Fibroblast of upper back skin (primary cell): ENCODE measurements around the gene CRYBG1.

Experiments used
- DNase-seq: peaks from one replicate; pipeline ENCODE4 v3.0.0-alpha.2; 2013

CRYBG1 gene

DNA sequence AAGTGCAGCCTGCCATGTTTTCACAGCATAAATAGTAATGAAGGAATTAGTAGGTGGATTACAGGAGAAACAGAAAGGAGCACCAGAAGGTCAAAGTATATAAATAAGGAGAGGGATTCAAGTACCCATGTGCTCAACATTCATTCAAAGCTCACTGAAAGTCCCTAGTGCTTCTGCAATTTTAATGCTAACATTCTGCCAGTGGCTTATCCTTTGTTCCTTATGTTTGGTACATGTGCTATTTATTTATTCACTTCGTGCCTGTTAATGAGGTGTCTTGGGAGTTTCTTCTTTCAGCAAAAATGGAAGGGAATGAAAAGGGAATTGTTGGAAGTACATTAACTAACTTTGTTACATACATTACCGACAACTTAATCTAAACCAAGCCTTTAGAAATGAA lies 105.7 kb downstream of the CRYBG1 start:
- no peak for DNase-seq

GRCh38 chr6:106468935-106469334 lies 108.4 kb downstream of the CRYBG1 start:
- no peak for DNase-seq

- no peak for DNase-seq
Observed at GRCh38 chr6:106469882-106470281, 109.4 kb downstream of the CRYBG1 start.

DNA sequence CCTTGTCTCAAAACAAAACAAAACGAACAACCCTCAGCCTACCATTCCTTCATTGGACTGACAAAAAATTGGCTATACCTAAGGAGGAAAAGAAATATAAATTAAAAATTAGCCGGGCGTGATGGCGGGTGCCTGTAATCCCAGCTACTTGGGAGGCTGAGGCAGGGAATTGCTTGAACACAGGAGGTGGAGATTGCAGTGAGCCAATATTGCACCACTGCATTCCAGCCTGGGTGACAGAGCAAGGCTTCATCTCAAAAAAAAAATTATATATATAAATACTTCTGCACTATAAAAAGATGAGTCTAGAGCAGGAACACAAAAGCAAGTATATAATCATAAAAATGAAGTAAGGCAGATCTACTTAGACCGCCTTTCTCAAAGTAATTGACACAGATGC lies 109.8 kb downstream of the CRYBG1 start:
- DNase-seq = peak; percentile 51

- DNase-seq = peak; percentile 22
Observed at GRCh38 chr6:106470811-106471210, 110.3 kb downstream of the CRYBG1 start.

DNA sequence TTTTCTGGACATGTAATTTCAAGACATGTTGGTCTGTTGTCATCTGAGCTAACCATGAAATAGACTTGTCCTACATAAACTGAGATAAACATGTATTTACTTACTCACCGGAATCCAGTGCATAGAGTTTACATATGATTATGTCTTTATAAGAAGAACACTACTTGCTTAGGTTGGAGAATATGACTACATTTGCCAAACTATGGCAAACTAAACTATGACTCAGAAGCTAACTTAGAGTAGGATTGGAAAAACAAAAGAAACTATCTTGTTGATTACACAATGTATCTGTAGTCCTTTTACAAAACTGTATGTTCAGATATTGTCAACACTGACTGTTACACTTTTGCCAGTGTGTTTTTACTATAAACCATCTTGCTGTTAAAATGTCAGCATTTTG lies 113.3 kb downstream of the CRYBG1 start:
- DNase-seq = peak; percentile 56

GRCh38 chr6:106474466-106474865 lies 113.9 kb downstream of the CRYBG1 start:
- no peak for DNase-seq

- DNase-seq = no peak
Observed at GRCh38 chr6:106475284-106475683, 114.8 kb downstream of the CRYBG1 start.

DNA sequence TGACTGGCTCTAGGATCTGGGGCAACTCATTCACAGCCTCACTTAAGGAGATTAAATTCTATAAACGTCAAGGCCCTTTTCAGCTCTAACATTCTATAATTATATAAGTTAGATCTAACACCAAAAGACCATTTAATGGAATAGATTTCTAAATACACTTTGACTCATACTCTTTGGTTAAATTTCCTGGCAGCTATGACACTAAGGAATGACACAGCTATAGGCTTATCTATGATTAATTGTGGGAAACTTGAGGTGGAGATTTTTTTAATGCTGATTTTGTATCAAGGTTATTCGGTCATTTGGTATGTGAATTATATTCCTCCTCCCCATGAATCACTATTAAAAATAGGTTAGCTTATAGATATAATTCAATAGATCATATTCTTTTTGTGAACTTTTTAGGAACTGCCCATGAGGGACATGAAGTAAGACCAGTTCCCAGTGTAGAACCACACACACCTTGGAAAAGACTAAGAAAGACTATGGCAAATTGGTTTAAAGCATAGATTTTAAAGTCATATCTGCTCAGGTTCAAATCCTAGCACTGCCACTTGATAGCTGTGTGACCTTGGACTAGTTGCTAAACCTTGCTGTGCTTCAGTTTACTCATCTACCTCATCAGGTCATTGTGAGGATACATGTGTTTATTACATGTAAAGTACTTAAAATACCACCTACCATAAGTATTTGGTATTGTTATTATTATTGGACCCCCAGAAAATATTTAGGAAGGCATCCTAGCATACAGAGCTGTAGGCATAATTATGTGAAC lies 116.0 kb downstream of the CRYBG1 start:
- peak; percentile 84 for DNase-seq

- DNase-seq = no peak
Observed at GRCh38 chr6:106477146-106477545, 116.6 kb downstream of the CRYBG1 start.

GRCh38 chr6:106477790-106478189 lies 117.3 kb downstream of the CRYBG1 start:
- no peak for DNase-seq

DNA sequence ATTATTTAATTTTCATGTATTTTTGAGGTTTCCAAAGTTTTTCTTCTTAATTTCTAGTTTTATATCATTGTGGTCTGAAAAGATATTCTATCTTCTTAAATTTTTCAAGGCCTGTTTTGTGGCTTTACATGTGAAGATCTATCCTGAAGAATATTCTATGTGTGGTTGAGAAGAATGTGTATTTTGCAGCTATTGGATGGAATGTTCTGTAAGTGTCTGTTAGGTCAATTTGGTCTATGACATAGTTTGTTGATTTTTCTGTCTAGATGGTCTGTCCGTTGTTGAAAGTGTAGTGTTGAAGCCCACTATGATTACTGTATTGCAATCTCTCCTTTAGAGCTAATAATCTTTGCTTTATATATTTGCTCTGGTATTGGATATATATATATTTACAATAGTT lies 125.7 kb downstream of the CRYBG1 start:
- no peak for DNase-seq

DNA sequence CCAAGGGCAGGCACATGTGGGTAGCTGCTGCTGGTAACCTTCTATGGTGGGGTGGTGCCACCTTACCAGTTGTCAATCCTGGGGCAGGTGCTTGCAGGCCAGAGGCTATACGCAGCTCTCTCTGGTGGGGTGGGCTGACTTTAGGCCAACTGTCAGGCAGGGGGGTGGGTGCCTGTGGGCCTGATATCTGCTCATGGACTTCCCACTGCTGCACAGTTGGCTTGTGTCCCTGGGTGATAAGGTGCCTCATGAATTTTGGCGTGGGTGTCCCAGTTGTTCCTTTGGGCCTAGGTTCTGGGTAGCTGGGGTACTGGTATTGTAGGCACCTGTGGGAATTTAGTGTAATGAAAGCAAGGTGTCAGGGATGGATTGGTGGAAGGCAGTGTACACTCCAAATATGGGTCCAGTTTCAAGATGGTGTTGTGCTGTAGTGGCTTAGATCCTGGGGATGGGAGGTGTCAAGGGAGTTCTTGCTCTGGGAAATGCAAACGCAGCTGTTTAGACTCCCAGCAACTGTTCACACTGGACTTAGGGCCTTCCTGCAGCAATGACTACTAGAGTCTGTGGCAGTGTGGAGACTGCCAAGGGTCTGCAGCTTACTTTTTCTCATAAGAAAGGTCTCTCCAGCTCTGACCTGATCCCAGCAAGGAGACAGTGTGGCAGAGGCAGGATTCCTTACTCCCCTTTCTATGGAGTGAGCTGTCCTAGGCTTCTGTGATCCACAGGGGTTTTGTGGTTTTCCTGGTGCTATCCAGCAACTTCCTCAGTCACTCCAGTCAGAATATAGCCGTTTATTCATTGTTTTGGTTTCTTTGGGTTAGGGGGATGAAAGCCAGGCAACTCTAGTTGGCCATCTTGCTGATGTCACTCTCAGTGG lies 128.2 kb downstream of the CRYBG1 start:
- peak; percentile 67 for DNase-seq

DNA sequence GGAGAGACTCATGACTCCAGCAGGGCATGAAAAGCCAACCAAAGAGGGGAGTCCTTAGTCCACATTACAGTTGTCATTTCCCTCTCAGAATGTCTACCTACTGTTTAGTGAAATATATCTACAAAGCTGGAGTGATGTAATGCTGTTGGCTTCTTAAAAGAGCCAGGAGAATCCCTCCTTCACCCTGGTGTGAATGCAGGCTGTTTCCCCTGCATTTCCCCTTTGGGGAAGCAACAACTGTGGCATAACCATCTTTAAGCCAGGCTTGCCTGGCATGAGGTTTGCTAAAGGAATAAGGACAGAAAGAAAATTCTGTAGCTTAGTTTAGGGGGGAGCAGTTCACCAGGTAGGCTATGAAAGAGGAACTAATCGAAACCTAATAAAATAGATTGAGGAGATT lies 129.5 kb downstream of the CRYBG1 start:
- DNase-seq = no peak

DNA sequence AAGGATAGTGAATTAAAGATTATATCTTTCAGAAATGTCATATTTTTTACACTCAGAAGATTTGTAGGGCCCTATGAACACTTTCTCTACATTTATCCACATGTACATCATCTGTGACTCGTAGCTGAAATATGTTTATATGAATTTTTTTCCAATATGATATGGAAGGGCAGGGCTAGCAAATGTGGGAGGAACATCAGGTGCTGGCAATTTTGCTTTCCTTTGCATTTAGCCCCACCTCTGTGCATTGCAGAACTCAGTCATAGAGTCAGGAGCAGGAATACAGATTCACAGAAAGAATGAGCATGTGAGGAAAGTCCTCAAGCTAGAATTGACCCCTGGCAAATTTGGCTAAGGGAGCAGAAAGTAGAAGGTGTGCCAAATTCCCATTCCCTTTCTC lies 129.9 kb downstream of the CRYBG1 start:
- DNase-seq = peak; percentile 44

DNA sequence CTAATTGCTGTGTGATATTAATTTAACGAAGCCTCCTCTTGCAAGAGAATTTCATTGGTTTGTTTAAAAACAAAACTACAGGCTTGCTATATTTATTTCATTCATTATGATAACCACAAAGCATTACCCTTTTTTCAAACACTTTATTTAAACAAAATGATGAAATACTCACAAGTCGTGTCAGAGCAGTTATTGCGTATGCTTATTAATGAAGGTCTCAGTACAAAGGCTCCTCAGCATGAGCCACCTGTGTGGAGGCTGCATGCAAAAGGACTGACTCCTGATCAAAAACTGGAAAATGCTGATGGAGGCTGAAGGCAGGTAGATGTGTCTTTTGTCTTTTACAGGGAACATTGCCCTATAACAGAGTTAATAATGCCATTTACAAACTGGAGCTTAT lies 130.5 kb downstream of the CRYBG1 start:
- no peak for DNase-seq

- DNase-seq = no peak
Observed at GRCh38 chr6:106495014-106495413, 134.5 kb downstream of the CRYBG1 start.

GRCh38 chr6:106496823-106497222 lies 136.3 kb downstream of the CRYBG1 start:
- DNase-seq = no peak

DNA sequence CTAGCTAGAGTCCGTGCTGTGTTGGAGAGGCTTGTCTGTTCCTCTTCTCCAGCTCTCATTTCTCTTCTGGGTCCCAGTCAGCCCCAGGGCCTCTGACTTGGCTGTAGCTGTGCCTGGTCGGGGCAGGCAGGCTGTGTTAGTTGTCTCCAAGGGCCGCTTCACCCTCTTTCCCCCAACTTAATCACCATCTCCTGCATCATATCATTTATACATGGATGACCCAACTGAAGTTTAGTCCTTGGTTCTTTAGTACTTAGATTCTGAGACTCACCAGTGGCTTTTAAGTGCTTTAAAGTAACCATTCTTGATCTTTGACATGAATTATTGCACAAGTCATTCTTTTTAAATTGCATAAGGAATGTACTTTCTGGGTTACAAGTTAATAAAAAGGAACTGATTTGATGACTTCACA lies 141.4 kb downstream of the CRYBG1 start:
- no peak for DNase-seq

DNA sequence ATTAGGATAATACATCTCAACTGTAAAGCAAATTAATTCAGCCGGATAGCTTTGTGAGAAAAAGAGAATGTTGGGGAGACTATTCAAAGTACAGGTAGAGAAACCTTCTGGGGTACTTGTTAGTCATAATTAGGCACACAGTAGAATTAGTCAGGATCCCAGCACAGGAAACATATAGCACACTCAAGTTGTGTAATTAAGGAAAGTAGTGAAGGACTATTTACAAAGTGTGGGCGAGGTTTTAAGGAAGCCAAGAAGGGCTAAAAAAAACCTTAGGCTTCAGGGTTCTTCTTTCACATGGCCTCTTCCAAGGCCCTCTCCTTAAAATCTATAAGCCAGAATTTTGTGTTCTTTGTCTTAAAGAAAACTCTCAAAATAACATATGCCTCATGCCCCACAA lies 142.0 kb downstream of the CRYBG1 start:
- no peak for DNase-seq

DNA sequence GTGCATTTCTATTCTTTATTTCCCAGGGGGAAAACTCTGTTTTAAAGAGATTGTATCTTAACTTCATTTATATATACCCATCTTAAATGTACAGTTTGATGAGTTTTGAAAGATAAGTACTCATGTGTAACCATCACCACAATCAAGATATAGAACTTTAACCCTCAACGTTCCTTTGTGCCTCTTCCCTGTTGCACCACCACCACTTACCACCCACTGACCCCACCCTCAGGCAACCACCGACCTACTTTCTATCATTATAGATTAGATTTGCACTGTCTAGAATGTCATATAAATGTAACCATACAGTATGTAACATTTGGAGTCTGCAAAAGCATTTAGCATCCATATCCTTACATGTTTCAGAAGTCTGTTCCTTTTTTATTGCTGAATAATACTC lies 147.8 kb downstream of the CRYBG1 start:
- no peak for DNase-seq

- DNase-seq = peak; percentile 72
Observed at GRCh38 chr6:106508834-106509233, 148.3 kb downstream of the CRYBG1 start.

DNA sequence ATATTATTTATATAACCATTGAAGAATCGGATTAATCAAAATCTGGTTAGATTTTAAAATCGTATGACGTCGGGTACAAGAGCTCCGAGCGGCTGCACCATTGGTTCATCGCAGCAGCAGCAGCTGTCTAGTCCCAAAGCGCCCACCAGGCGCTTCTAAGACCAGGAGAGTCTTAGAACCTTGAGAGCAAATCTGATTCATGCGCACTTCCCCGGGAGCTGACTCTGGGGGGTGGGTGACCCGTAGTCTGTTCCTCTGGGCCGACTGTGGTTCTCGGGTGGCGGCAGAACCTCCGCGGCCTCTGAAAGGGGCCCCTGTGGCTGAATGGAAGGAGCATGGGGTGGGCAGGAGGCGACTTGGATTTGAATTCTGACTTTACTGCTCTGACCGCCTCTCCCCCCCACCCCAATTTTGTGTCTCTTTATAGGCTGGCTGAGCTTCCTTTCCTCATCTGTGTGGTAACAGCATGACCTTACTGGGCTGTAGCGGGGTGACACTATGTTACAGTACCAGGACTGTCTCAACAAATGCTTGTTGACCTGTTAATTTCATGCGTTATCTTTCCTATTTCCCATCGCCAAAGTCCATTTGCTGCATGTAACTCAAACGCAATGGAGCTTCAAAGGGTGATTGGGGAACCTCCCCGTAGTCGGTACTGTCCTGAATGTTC lies 149.0 kb downstream of the CRYBG1 start:
- peak; percentile 64 for DNase-seq
